Measurements from ENCODE around the gene ARFGEF3. TPM values are rescaled to one million over a fixed set of nuclear protein-coding genes. Genes with fewer than 3 reads are reported as not detected.
A peak's percentile ranks its signal among the peaks of the same experiment; 100 is the strongest.

ARFGEF3 gene, protein sequence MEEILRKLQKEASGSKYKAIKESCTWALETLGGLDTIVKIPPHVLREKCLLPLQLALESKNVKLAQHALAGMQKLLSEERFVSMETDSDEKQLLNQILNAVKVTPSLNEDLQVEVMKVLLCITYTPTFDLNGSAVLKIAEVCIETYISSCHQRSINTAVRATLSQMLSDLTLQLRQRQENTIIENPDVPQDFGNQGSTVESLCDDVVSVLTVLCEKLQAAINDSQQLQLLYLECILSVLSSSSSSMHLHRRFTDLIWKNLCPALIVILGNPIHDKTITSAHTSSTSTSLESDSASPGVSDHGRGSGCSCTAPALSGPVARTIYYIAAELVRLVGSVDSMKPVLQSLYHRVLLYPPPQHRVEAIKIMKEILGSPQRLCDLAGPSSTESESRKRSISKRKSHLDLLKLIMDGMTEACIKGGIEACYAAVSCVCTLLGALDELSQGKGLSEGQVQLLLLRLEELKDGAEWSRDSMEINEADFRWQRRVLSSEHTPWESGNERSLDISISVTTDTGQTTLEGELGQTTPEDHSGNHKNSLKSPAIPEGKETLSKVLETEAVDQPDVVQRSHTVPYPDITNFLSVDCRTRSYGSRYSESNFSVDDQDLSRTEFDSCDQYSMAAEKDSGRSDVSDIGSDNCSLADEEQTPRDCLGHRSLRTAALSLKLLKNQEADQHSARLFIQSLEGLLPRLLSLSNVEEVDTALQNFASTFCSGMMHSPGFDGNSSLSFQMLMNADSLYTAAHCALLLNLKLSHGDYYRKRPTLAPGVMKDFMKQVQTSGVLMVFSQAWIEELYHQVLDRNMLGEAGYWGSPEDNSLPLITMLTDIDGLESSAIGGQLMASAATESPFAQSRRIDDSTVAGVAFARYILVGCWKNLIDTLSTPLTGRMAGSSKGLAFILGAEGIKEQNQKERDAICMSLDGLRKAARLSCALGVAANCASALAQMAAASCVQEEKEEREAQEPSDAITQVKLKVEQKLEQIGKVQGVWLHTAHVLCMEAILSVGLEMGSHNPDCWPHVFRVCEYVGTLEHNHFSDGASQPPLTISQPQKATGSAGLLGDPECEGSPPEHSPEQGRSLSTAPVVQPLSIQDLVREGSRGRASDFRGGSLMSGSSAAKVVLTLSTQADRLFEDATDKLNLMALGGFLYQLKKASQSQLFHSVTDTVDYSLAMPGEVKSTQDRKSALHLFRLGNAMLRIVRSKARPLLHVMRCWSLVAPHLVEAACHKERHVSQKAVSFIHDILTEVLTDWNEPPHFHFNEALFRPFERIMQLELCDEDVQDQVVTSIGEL (N-terminal part only)
- total RNA-seq = 10 to 100 TPM in 2 of 3 donors, 1 to 10 TPM in 1; 1.9 to 28.1 (median 22.0) TPM

DNA sequence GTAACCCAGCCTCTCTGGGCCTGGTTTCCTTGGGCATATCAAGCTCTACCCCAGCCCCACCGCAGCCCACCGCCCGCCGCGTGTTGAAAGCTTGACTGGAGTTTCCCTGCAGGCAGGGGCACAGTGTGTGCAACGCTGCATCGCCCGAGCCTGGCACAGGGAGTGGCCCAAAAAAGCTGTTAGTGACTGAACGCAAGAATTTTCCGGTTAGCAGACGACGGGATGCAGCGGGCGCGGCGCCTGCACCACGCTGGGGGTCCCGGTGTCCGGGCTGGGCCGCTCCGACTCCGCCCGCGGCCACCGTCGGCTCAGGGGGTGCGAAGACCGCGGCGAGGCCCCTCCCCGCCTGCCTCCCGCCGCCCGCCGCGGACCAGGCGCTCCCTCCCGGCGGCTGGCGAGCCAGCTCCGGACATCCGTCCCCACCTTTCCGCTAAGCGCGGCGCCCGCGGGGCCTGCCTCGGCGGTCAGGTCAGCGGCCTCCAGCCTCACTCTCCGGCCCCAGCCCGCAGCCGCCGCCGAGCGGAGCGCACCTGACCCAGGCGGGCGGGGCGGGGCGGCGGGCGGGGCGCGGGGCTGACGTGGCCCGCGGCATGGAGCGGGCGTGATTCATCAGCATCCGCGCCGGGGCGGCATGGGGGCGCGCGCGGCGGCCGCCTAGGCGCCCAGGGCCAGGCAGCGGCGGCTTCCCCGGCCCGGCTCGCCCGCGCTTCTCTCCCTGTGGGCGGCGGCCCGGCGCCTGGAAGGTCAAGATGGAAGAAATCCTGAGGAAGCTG, at the start of gene ARFGEF3:
ARFGEF3 (plus strand) TSS at position 602 of the 773 bp plus-strand sequence; CDS start at position 750, 148 bp downstream.
- H3K4me3 ChIP-seq = peak within 1 kb of the TSS; percentile 51 to 82 (median 65)
- DNase-seq (ENCODE audit: low spot score in 2 of 2) = peak in 1 of 2 donors; percentile 69
- H3K27me3 ChIP-seq = no peaks in the 10 kb centered on the region
- no peaks in the 10 kb centered on the region for H3K36me3 ChIP-seq
- H3K9me3 ChIP-seq = no peaks in the 10 kb centered on the region
- intact Hi-C loops (cut with DNase I; ENCODE audit: low total_unique reads) = no loop called here
- TF ChIP-seq POLR2A (IDR thresholded peaks at IDR 0.05) (no peak), CTCF (IDR thresholded peaks at IDR 0.05) (no peak), POLR2AphosphoS5 (IDR thresholded peaks at IDR 0.05) (no peak)
- peak within 1 kb of the TSS; percentile 84 to 88 for H3K27ac ChIP-seq
- H3K4me1 ChIP-seq = no peaks in the 10 kb centered on the region

- Histone ChIP-seq H3K4me3 (no peak overlapping the region), H3K36me3 (no peaks in the 10 kb centered on the region), H3K4me1 (no peaks in the 10 kb centered on the region), H3K27me3 (no peaks in the 10 kb centered on the region), H3K27ac (no peak overlapping the region), H3K9me3 (no peaks in the 10 kb centered on the region)
- TF ChIP-seq CTCF (IDR thresholded peaks at IDR 0.05) = no peak
- TF ChIP-seq POLR2AphosphoS5 (IDR thresholded peaks at IDR 0.05) = no peak
- TF ChIP-seq POLR2A (IDR thresholded peaks at IDR 0.05) = no peak
- intact Hi-C loops (cut with DNase I; ENCODE audit: low total_unique reads) = loop anchor here (5.0 kb wide), 1 partner anchor 111 kb away; no protein-coding TSS in a partner anchor
- no peak for DNase-seq (ENCODE audit: low spot score in 2 of 2)
These were observed 48.0 kb upstream of the ARFGEF3 start for GRCh38 chr6:138113588-138114210.

DNA sequence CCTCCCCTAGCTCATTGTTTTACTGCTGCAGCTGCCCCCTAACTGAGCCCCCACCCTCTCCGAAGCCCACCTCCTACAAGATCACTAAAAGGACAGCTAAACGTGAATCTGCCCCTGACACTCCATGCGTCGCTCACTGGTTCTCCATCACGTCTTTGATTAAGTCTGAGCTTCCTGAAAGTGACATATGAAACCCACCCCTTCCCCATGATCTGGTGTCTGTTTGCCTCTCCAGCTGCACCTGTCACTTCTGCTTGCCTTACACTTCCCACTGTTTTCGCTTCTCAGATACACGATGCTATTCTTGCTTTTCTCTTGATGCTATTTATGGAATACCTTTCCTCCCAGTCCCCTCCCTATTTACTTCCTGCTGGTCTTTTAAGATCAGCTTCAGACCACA, 46.5 kb upstream of the ARFGEF3 start:
- no peak for DNase-seq (ENCODE audit: low spot score in 2 of 2)
- intact Hi-C loops (cut with DNase I; ENCODE audit: low total_unique reads) = no loop called here
- Histone ChIP-seq H3K4me3 (no peak overlapping the region), H3K4me1 (no peaks in the 10 kb centered on the region), H3K27ac (no peak overlapping the region), H3K27me3 (no peaks in the 10 kb centered on the region), H3K9me3 (no peaks in the 10 kb centered on the region), H3K36me3 (no peaks in the 10 kb centered on the region)
- TF ChIP-seq POLR2AphosphoS5 (IDR thresholded peaks at IDR 0.05) (no peak), POLR2A (IDR thresholded peaks at IDR 0.05) (no peak), CTCF (IDR thresholded peaks at IDR 0.05) (no peak)

GRCh38 chr6:138115877-138116660, 45.7 kb upstream of the ARFGEF3 start:
- TF ChIP-seq POLR2AphosphoS5 (IDR thresholded peaks at IDR 0.05) = no peak
- peak; percentile 80 to 85 (median 84) for TF ChIP-seq CTCF (IDR thresholded peaks at IDR 0.05)
- TF ChIP-seq POLR2A (IDR thresholded peaks at IDR 0.05) = no peak
- intact Hi-C loops (cut with DNase I; ENCODE audit: low total_unique reads) = no loop called here
- DNase-seq (ENCODE audit: low spot score in 2 of 2) = peak in 1 of 2 donors; percentile 50
- Histone ChIP-seq H3K4me3 (no peak overlapping the region), H3K27ac (no peak overlapping the region), H3K9me3 (no peaks in the 10 kb centered on the region), H3K4me1 (no peaks in the 10 kb centered on the region), H3K27me3 (no peaks in the 10 kb centered on the region), H3K36me3 (no peaks in the 10 kb centered on the region)

All from breast epithelium (tissue), 4 donors.